Measurements from ENCODE around the gene PNMA8C.
"Not testable (repeated sequence)": the region's sequence is repeated elsewhere in the genome, so short reads cannot be mapped to it uniquely, and the experiment has no call there.

Gene PNMA8C

GRCh38 chr19:46447006-46447405 lies 18.3 kb upstream of the PNMA8C start:
- DNase-seq (ENCODE audit: low spot score), result no peak

- DNase-seq (ENCODE audit: low spot score), result no peak
These were observed 17.3 kb upstream of the PNMA8C start for GRCh38 chr19:46446021-46446420.

GRCh38 chr19:46442808-46443450 lies 14.2 kb upstream of the PNMA8C start:
- no peak for DNase-seq (ENCODE audit: low spot score)

- no peak for DNase-seq (ENCODE audit: low spot score)
These were observed 13.1 kb upstream of the PNMA8C start for GRCh38 chr19:46441866-46442265.

GRCh38 chr19:46435689-46436088 lies 7.0 kb upstream of the PNMA8C start:
- DNase-seq (ENCODE audit: low spot score), result not testable (repeated sequence)

- no peak for DNase-seq (ENCODE audit: low spot score)
These were observed 6.3 kb upstream of the PNMA8C start for GRCh38 chr19:46435009-46435408.

- not testable (repeated sequence) for DNase-seq (ENCODE audit: low spot score)
These were observed 4.7 kb upstream of the PNMA8C start for GRCh38 chr19:46433470-46433869.

GRCh38 chr19:46431824-46432223 lies 3.1 kb upstream of the PNMA8C start:
- DNase-seq (ENCODE audit: low spot score), result no peak

- DNase-seq (ENCODE audit: low spot score), result no peak
These were observed 1.3 kb upstream of the PNMA8C start for GRCh38 chr19:46429999-46430398.

- DNase-seq (ENCODE audit: low spot score), result no peak
These were observed 1.2 kb downstream of the PNMA8C start for GRCh38 chr19:46427518-46428045.

- DNase-seq (ENCODE audit: low spot score), result no peak
These were observed 2.1 kb downstream of the PNMA8C start for GRCh38 chr19:46426506-46427162.

GRCh38 chr19:46426035-46426505 lies 2.7 kb downstream of the PNMA8C start:
- no peak for DNase-seq (ENCODE audit: low spot score)

GRCh38 chr19:46423188-46423587 lies 5.5 kb downstream of the PNMA8C start:
- no peak for DNase-seq (ENCODE audit: low spot score)

- DNase-seq (ENCODE audit: low spot score), result no peak
These were observed 6.4 kb downstream of the PNMA8C start for GRCh38 chr19:46422344-46422743.

GRCh38 chr19:46420056-46420455 lies 8.7 kb downstream of the PNMA8C start:
- no peak for DNase-seq (ENCODE audit: low spot score)

GRCh38 chr19:46415804-46416709 lies 12.7 kb downstream of the PNMA8C start:
- DNase-seq (ENCODE audit: low spot score), result peak; percentile 79

GRCh38 chr19:46414899-46415298 lies 13.8 kb downstream of the PNMA8C start:
- DNase-seq (ENCODE audit: low spot score), result not testable (repeated sequence)

- DNase-seq (ENCODE audit: low spot score), result no peak
These were observed 15.3 kb downstream of the PNMA8C start, which contains the start of gene CCDC8 for GRCh38 chr19:46413262-46414031. TSS of gene CCDC8 (minus strand) at chr19:46413564. CDS start at chr19:46412810, 754 bp downstream.

- DNase-seq (ENCODE audit: low spot score), result no peak
These were observed 16.0 kb downstream of the PNMA8C start for GRCh38 chr19:46412650-46413261.

GRCh38 chr19:46411925-46412649 lies 16.6 kb downstream of the PNMA8C start:
- DNase-seq (ENCODE audit: low spot score), result no peak

All from SW480 (cell line).